NOMO-1 treated with DMSO at 0.1 percent for 48 hours (cell line): ENCODE measurements around the gene ZNF362.

Experiments
- DNase-seq: peaks from one replicate; lab custom pipeline; 2025; ENCODE audit not compliant: unreplicated experiment; lab: John Stamatoyannopoulos, UW

ZNF362 gene

GRCh38 chr1:33342041-33342723, 85.9 kb downstream of the ZNF362 start:
- DNase-seq: no peak

- no peak for DNase-seq
Measured at GRCh38 chr1:33343539-33343938, 87.2 kb downstream of the ZNF362 start.

- DNase-seq: no peak
Measured at GRCh38 chr1:33344896-33345560, 88.7 kb downstream of the ZNF362 start.

GRCh38 chr1:33346533-33346926, 90.2 kb downstream of the ZNF362 start:
- no peak for DNase-seq

GRCh38 chr1:33346927-33347649, 90.8 kb downstream of the ZNF362 start:
- DNase-seq: peak; percentile 16

GRCh38 chr1:33347650-33347992, 91.3 kb downstream of the ZNF362 start:
- DNase-seq: no peak

GRCh38 chr1:33348194-33348593, 91.9 kb downstream of the ZNF362 start:
- no peak for DNase-seq

GRCh38 chr1:33348676-33349080, 92.4 kb downstream of the ZNF362 start:
- DNase-seq: peak; percentile 11

- peak; percentile 17 for DNase-seq
Measured at GRCh38 chr1:33349081-33349759, 92.9 kb downstream of the ZNF362 start.

- peak; percentile 76 for DNase-seq
Measured at GRCh38 chr1:33349778-33350610, 93.7 kb downstream of the ZNF362 start.
